T-cell (primary cell): ENCODE results near the gene KCNJ6. TPM values are rescaled to one million over a fixed set of nuclear protein-coding genes. Genes with fewer than 3 reads are reported as not detected.
"Not testable (repeated sequence)": the region's sequence is repeated elsewhere in the genome, so short reads cannot be mapped to it uniquely, and the experiment has no call there.

Experiments
- ATAC-seq, 4 experiments: fragments of 200-7000 bp in 3 of 4; fragments of 150-1000 bp in 1 of 4; cut with Tn5 transposase; replicated peaks in 1 of 4; 1 replicate in 3 of 4; 2 replicates in 1 of 4; pipeline ENCODE4 v1.10.0; 2021; ENCODE audit warnings: moderate library complexity in 3 of 4, mild to moderate bottlenecking in 2 of 4, moderate number of reproducible peaks in 1 of 4
- CTCF ChIA-PET, 2 donors: fragments of 300-600 bp; sonication (Branson Sonifier 250); formaldehyde crosslinking; loops; one replicate each; lab custom pipeline; 2022; ENCODE audit warnings: antibody characterized with exemption in 2 of 2; lab: Charles Lee
- POLR2A ChIA-PET, 2 donors: fragments of 300-600 bp; sonication (Branson Sonifier 250); formaldehyde crosslinking; loops; one replicate each; lab custom pipeline; 2022; ENCODE audit warnings: antibody characterized with exemption in 2 of 2; lab: Charles Lee
- DNase-seq, 35 experiments: peaks; one replicate each; pipeline versions ENCODE4 v3.0.0 to v3.0.0-alpha.2; 2013 to 2023
- H3K27ac ChIP-seq: one replicate; pipeline ENCODE4 v1.5.1; 2013; ENCODE audit warnings: low read length
- H3K27me3 ChIP-seq, 2 experiments: replicated peaks in 1 of 2; 1 replicate in 1 of 2; 2 replicates in 1 of 2; pipeline versions ENCODE4 v1.6.1 to v1.7.0; 2013; ENCODE audit warnings: low read length in 1 of 2, mixed read lengths in 1 of 2; ENCODE audit not compliant: control insufficient read depth in 2 of 2, insufficient read depth in 2 of 2; ENCODE audit errors: extremely low read depth in 1 of 2
- H3K36me3 ChIP-seq, 2 donors: 1 replicate in 1 of 2; 2 replicates in 1 of 2; pipeline versions ENCODE4 v1.6.1 to v1.7.0; 2013; ENCODE audit warnings: low read length in 1 of 2; ENCODE audit not compliant: control insufficient read depth in 2 of 2, insufficient read depth in 1 of 2; ENCODE audit errors: extremely low read depth in 1 of 2
- H3K4me1 ChIP-seq, 2 experiments: 1 replicate in 1 of 2; 2 replicates in 1 of 2; pipeline versions ENCODE4 v1.6.1 to v1.7.0; 2013; ENCODE audit warnings: low read length in 2 of 2, mixed read lengths in 1 of 2; ENCODE audit not compliant: insufficient read depth in 2 of 2, control insufficient read depth in 1 of 2; ENCODE audit errors: extremely low read depth in 1 of 2
- H3K4me3 ChIP-seq, 2 donors: 1 replicate in 1 of 2; 2 replicates in 1 of 2; pipeline versions ENCODE4 v1.5.1 to v1.7.0; 2013; ENCODE audit warnings: mild to moderate bottlenecking in 2 of 2, low read length in 1 of 2, moderate library complexity in 1 of 2; ENCODE audit not compliant: control insufficient read depth in 1 of 2; ENCODE audit errors: extremely low read depth in 1 of 2
- H3K9me3 ChIP-seq: 2 replicates; pipeline ENCODE4 v1.7.0; 2013
- H3K27ac Mint-ChIP-seq, 2 donors: one replicate each; pipeline ENCODE4 v1.8.0; 2020 to 2021; ENCODE audit warnings: mild to moderate bottlenecking in 2 of 2, mixed read lengths in 2 of 2
- H3K27me3 Mint-ChIP-seq, 2 donors: one replicate each; pipeline ENCODE4 v1.8.0; 2021 to 2022; ENCODE audit warnings: mixed read lengths in 2 of 2
- H3K36me3 Mint-ChIP-seq: one replicate; pipeline ENCODE4 v1.8.0; 2021; ENCODE audit warnings: mixed read lengths
- H3K4me1 Mint-ChIP-seq, 3 donors: one replicate each; pipeline ENCODE4 v1.8.0; 2020 to 2022; ENCODE audit warnings: mixed read lengths in 3 of 3, mild to moderate bottlenecking in 1 of 3
- H3K4me3 Mint-ChIP-seq, 3 donors: one replicate each; pipeline ENCODE4 v1.8.0; 2020 to 2022; ENCODE audit warnings: mild to moderate bottlenecking in 3 of 3, mixed read lengths in 3 of 3, moderate library complexity in 3 of 3
- H3K9me3 Mint-ChIP-seq, 3 donors: one replicate each; pipeline ENCODE4 v1.8.0; 2020 to 2022; ENCODE audit warnings: mixed read lengths in 3 of 3
- WGBS: methylation state at CpG from one replicate; pipeline ENCODE4 v1.1.5; 2013; ENCODE audit warnings: missing lambda C conversion rate; ENCODE audit not compliant: insufficient coverage; 5-methylcytosine and 5-hydroxymethylcytosine counted together
- total RNA-seq, 35 experiments: library from RNA in 6 of 35; stranded (reverse) in 6 of 35; fragments of 120-200 nt in 1 of 35; gene quantifications; one replicate each; pipeline versions ENCODE4 v1.2.1 to v1.2.4 and lab custom pipeline; 2013 to 2026

KCNJ6 gene
- total RNA-seq, 5 donors from 2014 or later (not counting 1 experiment from before 2014, with no cell fraction given), result not detected

DNA sequence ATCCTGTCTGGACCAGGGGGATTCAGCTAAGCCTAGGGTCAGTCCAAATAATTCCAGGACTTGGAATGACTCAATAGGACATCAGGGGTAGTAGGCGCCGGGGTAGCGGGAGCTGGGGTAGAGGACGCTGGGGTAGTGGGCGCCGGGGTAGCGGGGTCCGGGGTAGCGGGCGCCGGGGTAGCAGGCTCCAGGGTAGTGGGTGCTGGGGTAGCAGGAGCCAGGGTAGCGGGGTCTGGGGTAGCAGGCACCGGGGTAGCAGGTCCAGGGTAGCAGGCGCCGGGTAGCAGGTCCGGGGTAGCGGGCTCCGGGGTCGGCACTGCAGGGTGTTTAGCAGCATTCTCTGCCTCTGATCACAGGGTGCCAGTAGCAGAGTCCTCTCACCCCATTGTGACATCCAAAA, 248.9 kb downstream of the KCNJ6 start:
- Mint-ChIP-seq H3K9me3 (no peaks in the 10 kb centered on the region), H3K27me3 (peaks cover 10% of the 10 kb centered on the region in 2 donors), H3K4me1 (no peaks in the 10 kb centered on the region), H3K27ac (no peak overlapping the region), H3K4me3 (no peak overlapping the region), H3K36me3 (no peaks in the 10 kb centered on the region)
- no peaks in the 10 kb centered on the region for H3K9me3 ChIP-seq
- H3K4me3 ChIP-seq, result no peak overlapping the region
- ChIA-PET CTCF (no interaction called here), POLR2A (no interaction called here)
- no peak for ATAC-seq
- DNase-seq, result no peak
- H3K27ac ChIP-seq, result no peak overlapping the region
- no peaks in the 10 kb centered on the region for H3K4me1 ChIP-seq
- H3K27me3 ChIP-seq, result peaks cover 0 to 10% of the 10 kb centered on the region in 2 experiments
- H3K36me3 ChIP-seq, result no peaks in the 10 kb centered on the region
- 94% methylated on average over 13 of the region's 19 CpGs for WGBS

DNA sequence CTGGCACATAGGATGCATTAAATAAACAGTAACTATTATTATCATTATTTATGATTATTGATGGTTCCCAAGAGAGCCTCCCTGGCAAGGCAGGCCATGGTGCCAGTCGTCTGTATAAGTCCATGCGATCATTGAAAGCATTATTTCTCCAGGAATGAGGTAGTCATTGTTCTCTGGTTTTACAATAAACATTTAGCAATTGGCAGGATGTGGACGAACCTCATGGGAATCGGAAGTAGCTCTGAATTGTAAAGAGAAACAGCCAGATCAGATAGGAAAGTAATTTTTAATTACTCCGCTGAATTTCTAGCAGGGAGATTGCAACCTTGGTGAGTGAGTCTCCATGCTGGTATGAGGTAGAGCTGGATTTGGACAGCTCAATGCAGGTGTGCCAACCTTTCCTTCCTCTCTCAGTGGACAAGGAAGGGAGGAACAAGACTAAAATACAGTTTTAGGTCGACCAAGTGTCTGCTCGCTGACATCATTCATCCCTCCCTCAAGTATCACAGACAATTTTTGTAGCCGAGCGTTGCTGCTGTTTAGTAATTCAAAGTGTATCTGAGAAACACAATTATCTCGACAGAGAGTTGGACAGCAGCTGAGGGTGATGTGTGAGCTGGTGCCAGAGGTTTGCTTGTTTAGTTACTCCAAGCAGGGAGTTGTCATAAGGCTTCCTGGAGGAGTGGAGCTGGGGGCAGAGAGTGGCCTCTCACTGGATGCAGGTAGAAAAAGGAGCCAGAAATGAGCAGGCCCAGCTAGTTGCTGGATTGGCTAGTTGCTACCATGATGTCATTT, 250.8 kb downstream of the KCNJ6 start:
- POLR2A ChIA-PET, result interaction anchor here in 1 of 2 donors (0.5 kb wide), 1 partner anchor 312 kb away, joined by 3 read pairs; no protein-coding TSS in a partner anchor
- H3K4me1 Mint-ChIP-seq, result no peaks in the 10 kb centered on the region
- no peaks in the 10 kb centered on the region for H3K9me3 Mint-ChIP-seq
- CTCF ChIA-PET, result interaction anchor here in 1 of 2 donors (0.7 kb wide), 1 partner anchor 28 kb away, joined by 10 read pairs; no protein-coding TSS in a partner anchor
- 43% methylated on average over 3 of the region's 10 CpGs for WGBS
- Histone ChIP-seq H3K4me1 (no peaks in the 10 kb centered on the region), H3K36me3 (no peaks in the 10 kb centered on the region), H3K27ac (no peak overlapping the region), H3K9me3 (no peaks in the 10 kb centered on the region), H3K4me3 (no peak overlapping the region), H3K27me3 (peaks cover 0 to 10% of the 10 kb centered on the region in 2 experiments)
- no peak for ATAC-seq
- H3K36me3 Mint-ChIP-seq, result no peaks in the 10 kb centered on the region
- H3K27me3 Mint-ChIP-seq, result no peaks in the 10 kb centered on the region
- H3K4me3 Mint-ChIP-seq, result no peak overlapping the region
- H3K27ac Mint-ChIP-seq, result no peak overlapping the region
- no peak for DNase-seq

DNA sequence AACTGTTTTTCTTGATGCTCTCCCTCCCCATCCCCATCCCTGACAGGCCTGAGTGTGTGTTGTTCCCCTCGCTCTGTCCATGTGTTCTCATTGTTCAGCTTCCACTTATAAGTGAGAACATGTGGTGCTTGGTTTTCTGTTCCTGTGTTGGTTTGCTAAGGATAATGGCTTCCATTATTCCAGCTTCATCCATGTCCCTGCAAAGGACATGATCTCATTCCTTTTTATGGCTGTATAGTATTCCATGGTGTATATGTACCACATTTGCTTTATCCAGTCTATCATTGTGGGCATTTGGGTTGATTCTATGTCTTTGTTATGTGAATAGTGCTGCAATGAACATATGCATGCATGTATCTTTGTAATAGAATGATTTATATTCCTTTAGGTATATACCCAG, 254.0 kb downstream of the KCNJ6 start:
- POLR2A ChIA-PET, H3K4me1 ChIP-seq, H3K4me3 Mint-ChIP-seq, H3K27me3 ChIP-seq, H3K27ac Mint-ChIP-seq, ATAC-seq, H3K27ac ChIP-seq, H3K36me3 ChIP-seq, H3K9me3 Mint-ChIP-seq, H3K4me1 Mint-ChIP-seq, DNase-seq, H3K4me3 ChIP-seq, H3K9me3 ChIP-seq, H3K36me3 Mint-ChIP-seq, CTCF ChIA-PET: not testable (repeated sequence)
- H3K27me3 Mint-ChIP-seq, result peaks cover 3 to 11% of the 10 kb centered on the region in 2 donors
- WGBS, result no CpG with 5 or more reads among the region's 1 CpG

DNA sequence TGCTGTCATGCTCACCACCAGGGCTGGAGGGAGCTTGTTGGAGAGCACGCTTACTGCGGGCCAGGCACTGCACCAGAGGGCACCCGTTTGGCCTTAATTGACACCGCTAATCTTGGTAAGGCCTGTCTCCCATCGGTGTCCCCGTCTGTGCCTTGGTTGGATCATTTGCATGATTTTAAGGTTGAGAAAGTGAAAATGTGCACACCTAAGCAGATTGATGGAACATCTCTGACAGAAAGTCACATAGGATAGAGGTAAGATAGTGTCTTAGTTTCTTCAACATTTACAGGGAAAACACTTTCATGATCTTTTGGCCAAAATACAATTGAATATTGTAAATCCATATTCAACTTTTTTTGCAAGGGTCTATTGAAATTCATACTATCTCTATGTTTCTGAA, 255.5 kb downstream of the KCNJ6 start:
- Histone ChIP-seq H3K4me1 (no peaks in the 10 kb centered on the region), H3K27ac (no peak overlapping the region), H3K36me3 (no peaks in the 10 kb centered on the region), H3K9me3 (no peaks in the 10 kb centered on the region), H3K4me3 (no peak overlapping the region), H3K27me3 (peaks cover 0 to 19% of the 10 kb centered on the region in 2 experiments)
- Mint-ChIP-seq H3K27ac (no peak overlapping the region), H3K4me3 (no peak overlapping the region), H3K36me3 (no peaks in the 10 kb centered on the region), H3K27me3 (peaks cover 3 to 18% of the 10 kb centered on the region in 2 donors), H3K4me1 (no peaks in the 10 kb centered on the region), H3K9me3 (no peaks in the 10 kb centered on the region)
- ChIA-PET POLR2A (no interaction called here), CTCF (no interaction called here)
- DNase-seq (no peak), ATAC-seq (no peak)
- WGBS, result 87% methylated on average over 6 of the region's 6 CpGs

DNA sequence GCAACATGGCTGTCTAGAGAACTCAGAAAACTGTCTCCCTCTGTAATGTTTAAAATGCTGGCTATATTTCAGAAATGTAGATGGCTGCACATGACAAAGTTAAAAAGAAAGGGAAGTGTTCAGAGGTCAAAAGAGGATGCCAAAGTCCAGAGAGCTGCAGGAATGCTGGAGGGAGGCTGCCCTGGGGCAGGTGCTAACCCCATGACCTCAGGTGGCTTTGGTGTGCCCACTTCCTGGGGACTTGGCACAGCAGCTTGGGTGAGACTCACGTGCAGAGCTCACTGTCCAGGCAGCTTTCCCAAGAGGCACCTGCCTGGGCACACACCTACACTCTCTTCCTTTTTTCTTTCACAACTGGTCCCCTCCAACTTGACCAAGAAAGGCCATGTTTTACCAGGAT, 256.4 kb downstream of the KCNJ6 start:
- H3K36me3 Mint-ChIP-seq, result no peaks in the 10 kb centered on the region
- ATAC-seq (no peak), DNase-seq (no peak)
- H3K4me3 Mint-ChIP-seq, result no peak overlapping the region
- peaks cover 7 to 21% of the 10 kb centered on the region in 2 donors for H3K27me3 Mint-ChIP-seq
- ChIA-PET POLR2A (no interaction called here), CTCF (no interaction called here)
- H3K9me3 Mint-ChIP-seq, result no peaks in the 10 kb centered on the region
- H3K36me3 ChIP-seq, result no peaks in the 10 kb centered on the region
- H3K4me1 Mint-ChIP-seq, result no peaks in the 10 kb centered on the region
- peaks cover 0 to 21% of the 10 kb centered on the region in 2 experiments for H3K27me3 ChIP-seq
- no peak overlapping the region for H3K4me3 ChIP-seq
- H3K4me1 ChIP-seq, result no peaks in the 10 kb centered on the region
- H3K27ac ChIP-seq, result no peak overlapping the region
- 0% methylated on average over 1 of the region's 1 CpG for WGBS
- no peaks in the 10 kb centered on the region for H3K9me3 ChIP-seq
- H3K27ac Mint-ChIP-seq, result no peak overlapping the region

DNA sequence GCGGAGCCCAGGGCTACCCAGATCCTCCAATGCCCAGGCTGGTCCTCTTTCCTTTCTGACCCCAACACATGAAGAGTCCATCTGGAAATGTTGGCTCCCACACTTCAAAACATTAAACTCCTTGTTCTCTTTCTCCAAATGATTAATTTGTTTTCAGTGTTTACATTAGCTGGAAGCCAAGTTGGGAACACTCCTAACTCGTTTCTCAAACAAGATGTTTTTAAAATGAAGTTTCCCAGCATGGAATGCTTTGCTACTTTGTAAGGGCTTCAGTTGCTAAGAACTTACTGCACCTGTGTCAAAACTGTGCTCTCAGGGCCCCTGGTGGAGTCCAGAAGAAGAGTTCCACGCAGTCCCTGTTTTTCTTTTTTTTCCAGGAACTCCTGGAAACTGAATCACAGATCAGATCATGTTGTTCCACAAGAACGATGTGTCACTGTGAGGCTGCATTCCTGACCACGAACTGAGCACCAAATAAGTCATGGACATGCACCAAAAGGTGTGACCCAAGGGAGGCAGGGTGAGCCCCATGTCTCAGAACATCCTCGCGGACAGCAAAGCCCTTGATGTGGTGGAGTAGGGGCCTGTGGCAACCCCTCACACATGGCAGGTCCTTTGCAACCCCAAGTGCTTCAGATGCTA, 257.3 kb downstream of the KCNJ6 start:
- POLR2A ChIA-PET, result no interaction called here
- Histone ChIP-seq H3K27me3 (peaks cover 0 to 26% of the 10 kb centered on the region in 2 experiments), H3K4me1 (no peaks in the 10 kb centered on the region), H3K4me3 (no peak overlapping the region), H3K9me3 (no peaks in the 10 kb centered on the region), H3K27ac (no peak overlapping the region), H3K36me3 (no peaks in the 10 kb centered on the region)
- no peak overlapping the region for H3K4me3 Mint-ChIP-seq
- ATAC-seq (no peak), DNase-seq (no peak)
- CTCF ChIA-PET, result no interaction called here
- no peaks in the 10 kb centered on the region for H3K36me3 Mint-ChIP-seq
- no peak overlapping the region for H3K27ac Mint-ChIP-seq
- 56% methylated on average over 4 of the region's 7 CpGs for WGBS
- peaks cover 7 to 27% of the 10 kb centered on the region in 2 donors for H3K27me3 Mint-ChIP-seq
- H3K4me1 Mint-ChIP-seq, result no peaks in the 10 kb centered on the region
- H3K9me3 Mint-ChIP-seq, result no peaks in the 10 kb centered on the region
